GM18951 (cell line): ENCODE results near the gene SUPT4H1.
"Not testable (repeated sequence)": the region's sequence is repeated elsewhere in the genome, so short reads cannot be mapped to it uniquely, and the experiment has no call there.

Experiments
- POLR2A ChIP-seq: IDR thresholded peaks from 4 replicates; pipeline ENCODE4 v1.6.1; 2011; ENCODE audit warnings: mild to moderate bottlenecking; ENCODE audit not compliant: insufficient read length, insufficient read depth; ENCODE audit errors: extremely low read depth
- in situ Hi-C: fragments of 300-500 bp; cut with MboI; formaldehyde crosslinking; loops from one replicate; pipeline ENCODE4 v1.12.0; 2022; ENCODE audit warnings: low sequenced_read_pairs, mixed read lengths, inconsistent platforms; ENCODE audit not compliant: unreplicated experiment

Gene SUPT4H1

DNA sequence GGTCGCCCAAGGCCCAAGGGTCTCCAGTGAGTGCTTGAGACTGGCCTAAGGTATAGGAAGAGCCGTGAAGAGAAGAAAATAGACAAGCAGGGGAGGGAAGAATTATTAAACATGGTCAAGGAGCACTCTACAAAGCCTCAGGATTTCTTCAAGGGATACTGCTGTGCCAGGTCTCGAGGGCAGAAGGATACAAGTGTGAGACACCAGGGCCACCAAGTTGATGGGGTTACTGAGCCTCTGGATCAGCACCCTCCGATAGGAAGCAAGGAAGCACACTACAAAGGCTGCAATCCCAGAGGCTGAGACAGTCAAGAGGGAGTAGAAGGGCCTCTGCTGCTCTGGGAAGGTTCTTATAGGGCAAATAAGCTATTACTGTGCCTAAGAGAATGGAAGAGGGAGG is 6.5 kb downstream of the SUPT4H1 start:
- in situ Hi-C loops: no loop called here
- TF ChIP-seq POLR2A: no peak

GRCh38 chr17:58344791-58345157 is 7.2 kb downstream of the SUPT4H1 start:
- TF ChIP-seq POLR2A: no peak
- in situ Hi-C loops: no loop called here

GRCh38 chr17:58344047-58344790 is 7.8 kb downstream of the SUPT4H1 start:
- TF ChIP-seq POLR2A: peak; percentile 55
- in situ Hi-C loops: no loop called here

DNA sequence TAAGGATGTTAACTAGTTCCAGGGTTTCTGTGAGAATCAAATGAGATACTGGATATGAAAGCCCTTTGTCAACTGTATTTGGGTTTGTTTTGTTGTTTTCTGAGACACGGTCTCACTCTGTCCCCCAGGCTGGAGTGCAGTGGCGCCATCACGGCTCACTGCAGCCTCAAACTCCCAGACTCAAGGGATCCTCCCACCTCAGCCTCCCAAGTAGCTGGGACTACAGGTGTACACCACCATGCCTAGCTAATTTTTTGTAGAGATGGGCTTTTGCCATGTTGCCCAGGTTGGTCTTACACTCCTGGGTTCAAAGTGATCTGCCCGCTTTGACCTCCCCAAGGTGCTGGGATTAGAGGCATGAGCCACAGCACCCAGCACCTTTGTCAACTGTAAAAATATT is 8.9 kb downstream of the SUPT4H1 start:
- in situ Hi-C loops: no loop called here
- TF ChIP-seq POLR2A: no peak

- no peak for TF ChIP-seq POLR2A
- in situ Hi-C loops: no loop called here
Observed at GRCh38 chr17:58341861-58342475, 10.0 kb downstream of the SUPT4H1 start.

DNA sequence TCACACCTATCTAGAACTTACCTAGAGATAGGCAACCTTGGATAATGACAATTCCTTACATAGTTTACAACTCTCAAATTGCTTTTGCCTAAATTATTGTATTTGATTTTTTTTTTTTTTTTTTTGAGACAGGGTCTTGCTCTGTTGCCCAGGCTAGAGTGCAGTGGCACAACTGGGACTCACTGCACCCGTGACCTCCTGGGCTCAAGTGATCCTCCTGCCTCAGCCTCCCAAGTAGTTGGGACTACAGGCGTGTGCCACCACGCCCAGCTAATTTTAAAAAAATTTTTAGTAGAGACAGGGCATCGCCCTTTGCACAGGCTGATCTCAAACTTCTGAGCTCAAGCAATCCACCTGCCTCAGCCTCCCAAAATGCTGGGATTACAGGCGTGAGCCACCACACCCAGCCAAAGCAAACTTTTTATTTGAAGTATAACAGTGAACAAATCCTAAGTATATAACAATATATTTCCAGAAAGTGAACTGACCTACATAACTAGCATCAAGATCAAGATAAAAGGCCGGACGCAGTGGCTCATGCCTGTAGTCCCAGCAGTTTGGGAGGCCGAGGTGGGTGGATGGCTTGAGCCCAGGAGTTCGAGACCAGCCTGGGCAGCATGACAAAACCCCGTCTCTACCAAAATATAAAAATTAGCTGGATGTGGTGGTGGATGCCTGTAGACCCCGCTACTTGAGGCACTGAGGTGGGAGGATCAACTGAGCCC is 10.7 kb downstream of the SUPT4H1 start:
- in situ Hi-C loops: not testable (repeated sequence)

- TF ChIP-seq POLR2A: no peak
- in situ Hi-C loops: no loop called here
Observed at GRCh38 chr17:58340405-58340876, 11.6 kb downstream of the SUPT4H1 start.

DNA sequence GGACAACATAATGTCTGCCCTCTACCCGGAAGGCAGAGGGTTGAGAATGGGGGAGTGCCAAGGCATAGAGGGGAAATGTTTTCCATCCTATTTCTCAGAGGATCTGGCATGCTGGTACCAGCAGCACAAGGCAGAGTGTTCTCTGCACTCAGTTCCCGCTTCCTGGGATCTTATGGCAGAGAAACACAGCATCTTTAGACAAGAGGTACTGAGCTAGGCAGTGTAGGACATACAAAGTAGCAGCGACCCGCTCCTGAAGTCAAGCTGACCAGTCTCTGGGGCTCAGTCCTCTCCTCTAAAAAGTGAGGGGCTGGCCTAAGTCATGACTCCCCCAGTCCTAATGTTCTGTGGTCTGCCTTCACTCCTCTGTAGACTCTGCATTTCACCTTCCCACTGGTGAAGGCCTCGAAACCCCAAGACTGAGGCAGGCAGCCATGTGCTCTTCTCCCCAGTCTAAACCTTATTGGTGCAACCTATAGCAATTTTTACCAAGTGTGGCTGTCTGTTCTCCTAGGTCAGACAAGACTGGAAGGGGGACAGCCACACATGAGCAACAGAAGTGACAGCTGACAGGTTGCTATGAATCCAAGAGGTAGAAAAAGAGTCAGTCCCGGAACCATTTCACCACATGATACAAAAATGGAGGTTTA is 12.1 kb downstream of the SUPT4H1 start:
- in situ Hi-C loops: no loop called here
- TF ChIP-seq POLR2A: no peak

DNA sequence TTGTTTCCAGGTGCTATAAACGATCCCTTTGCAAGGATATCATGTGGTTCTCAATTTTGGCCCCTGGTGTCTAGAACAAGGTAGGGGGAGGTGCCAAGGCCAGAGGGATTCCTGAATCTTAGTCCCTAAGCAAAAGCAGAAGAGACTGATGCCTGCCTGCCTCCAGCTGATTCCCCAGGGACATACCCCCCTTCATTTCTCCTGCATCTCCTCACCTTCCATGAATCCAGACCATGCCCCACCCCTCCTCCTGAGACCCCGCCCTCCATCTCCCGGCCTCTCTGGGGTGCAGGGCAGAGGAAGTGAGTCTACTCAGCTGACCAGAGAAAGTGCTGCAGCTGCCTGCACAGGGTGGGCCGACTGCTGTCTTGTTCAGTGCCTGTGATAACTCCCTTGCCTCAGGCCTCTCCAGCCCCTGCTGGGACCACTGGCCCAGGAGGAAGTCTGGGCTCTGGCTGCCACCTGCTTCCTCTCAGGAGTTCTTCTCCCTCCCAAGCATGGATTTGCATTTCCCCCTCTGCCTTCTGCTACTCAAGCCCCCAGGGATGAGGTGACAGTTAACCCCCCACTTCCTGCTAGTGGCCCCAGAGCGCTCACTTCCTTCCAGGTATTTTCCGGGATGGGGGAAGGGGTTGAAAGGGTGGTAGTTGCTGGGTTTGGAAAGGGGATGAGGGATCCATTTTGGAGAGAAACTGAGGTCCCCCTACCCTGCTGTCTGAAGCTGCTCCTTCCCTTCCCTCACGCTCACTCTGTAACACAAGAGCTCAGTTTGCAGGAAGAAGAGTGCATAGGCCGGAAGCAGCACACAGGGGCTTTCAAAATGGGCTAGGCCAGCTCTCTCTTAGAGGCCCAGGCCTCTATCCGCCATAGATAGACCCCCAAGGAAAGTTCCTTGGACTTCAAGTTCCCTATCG is 12.9 kb downstream of the SUPT4H1 start:
- no peak for TF ChIP-seq POLR2A
- in situ Hi-C loops: no loop called here

DNA sequence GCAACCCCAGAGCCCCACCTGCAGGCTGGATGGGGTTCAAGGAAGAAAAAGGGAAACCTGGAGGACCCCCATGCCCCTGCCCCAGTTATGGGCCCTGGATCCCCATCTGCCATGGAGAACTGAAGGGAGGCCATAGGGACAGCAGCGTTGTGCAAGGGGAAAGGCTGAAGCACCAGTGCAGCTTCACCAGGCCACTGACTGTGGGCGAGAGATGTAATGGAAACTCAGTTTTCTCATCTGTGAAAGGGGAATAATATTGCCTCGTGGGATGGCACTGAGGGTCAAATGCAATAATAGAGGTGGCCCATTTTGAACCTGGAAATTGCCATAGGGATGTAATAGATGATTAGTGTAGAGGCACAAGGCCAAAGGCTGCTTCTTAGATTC is 13.6 kb downstream of the SUPT4H1 start:
- in situ Hi-C loops: no loop called here
- TF ChIP-seq POLR2A: no peak

DNA sequence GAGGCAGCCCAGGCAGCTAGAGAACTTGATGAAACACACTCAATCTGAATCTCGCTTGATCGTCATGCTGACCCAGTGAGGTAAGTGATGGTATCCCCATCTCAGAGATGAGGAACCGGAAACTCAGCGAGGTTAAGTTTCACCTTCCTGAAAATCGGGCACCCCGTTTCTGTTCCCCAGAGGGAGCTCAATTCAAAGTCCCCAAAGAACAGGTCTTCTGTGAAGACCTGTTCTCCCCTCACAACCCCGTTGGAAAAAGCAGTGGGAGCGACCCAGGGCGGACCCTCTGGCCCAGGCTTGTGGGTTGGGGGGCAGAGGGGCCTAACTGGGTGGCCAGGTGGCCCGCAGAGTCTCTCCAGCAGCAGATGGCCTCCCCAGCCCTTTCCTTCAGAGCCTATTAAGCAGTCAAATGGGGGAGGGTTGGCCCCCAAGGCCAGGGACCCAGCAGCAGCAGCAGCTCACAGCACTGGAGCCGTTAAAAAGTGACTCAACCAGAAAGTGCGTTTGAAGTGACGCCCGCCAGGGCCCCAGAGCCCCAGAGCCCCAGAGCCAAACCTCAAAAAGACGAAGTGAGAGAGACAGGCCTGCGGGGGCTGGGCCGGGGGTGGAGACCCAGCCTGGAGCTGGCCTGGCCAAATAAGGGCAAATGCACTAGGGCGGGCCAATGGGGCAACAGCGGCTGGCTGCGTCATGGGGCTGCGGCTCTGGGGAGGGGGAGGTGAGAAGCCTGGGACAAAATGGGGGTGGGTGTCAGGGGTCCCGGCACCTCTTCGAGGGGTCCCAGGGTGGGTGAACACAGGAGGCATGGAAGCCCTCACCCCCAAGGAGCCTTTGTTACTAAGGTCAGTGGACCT is 14.2 kb downstream of the SUPT4H1 start:
- TF ChIP-seq POLR2A: no peak
- in situ Hi-C loops: no loop called here

GRCh38 chr17:58337210-58337599 is 14.8 kb downstream of the SUPT4H1 start:
- in situ Hi-C loops: no loop called here

More at GRCh38 chr17:58337210-58337599, 14.8 kb downstream of the SUPT4H1 start:
- TF ChIP-seq POLR2A: no peak
